Measurements from ENCODE around the gene ZNF274. TPM values are rescaled to one million over a fixed set of nuclear protein-coding genes. Genes with fewer than 3 reads are reported as not detected.

Gene ZNF274
- total and polyA plus RNA-seq, 2 donors (not counting 1 experiment from before 2014, with no cell fraction given), result 53.3 to 83.7 TPM

DNA sequence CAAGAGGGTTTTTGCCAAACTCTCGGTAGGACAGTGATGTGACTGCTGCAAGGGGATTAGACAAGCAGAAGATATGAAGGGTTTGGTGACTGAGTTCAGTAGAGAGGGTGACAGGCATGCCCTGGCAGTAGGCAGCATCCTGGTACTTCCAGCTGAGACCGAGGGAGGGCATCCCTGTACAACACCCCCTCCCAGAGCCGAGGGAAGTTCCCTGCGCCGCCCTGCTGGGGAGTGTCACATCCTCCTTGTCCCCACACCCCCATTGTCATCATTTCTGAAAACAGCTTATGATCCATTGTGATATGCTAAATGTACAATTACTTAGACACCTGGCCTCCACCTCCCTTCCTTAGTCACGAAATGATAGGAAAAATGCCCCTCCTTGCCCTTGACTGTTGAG is 60.5 kb downstream of the ZNF274 start:
- Histone ChIP-seq H3K9me3 (ENCODE audit: control extremely low read depth in 1 of 3, control insufficient read depth in 2 of 3, insufficient read depth in 1 of 3, low read length in 2 of 3) (peaks cover 0 to 98% (median 35%) of the 10 kb centered on the region in 3 donors), H3K27ac (ENCODE audit: low read length in 2 of 2) (no peak overlapping the region), H3K36me3 (replicated peaks in 1 of 2; ENCODE audit: control extremely low read depth in 1 of 2, control insufficient read depth in 1 of 2, extremely low read depth in 1 of 2, insufficient read depth in 2 of 2, low read length in 1 of 2) (peaks cover 3 to 56% of the 10 kb centered on the region in 2 experiments), H3K4me3 (ENCODE audit: control extremely low read depth in 1 of 5, extremely low read depth in 1 of 5, insufficient read depth in 1 of 5, low read depth in 2 of 5, low read length in 4 of 5) (no peak overlapping the region), H3K27me3 (replicated peaks in 1 of 4; ENCODE audit: control extremely low read depth in 1 of 4, control insufficient read depth in 3 of 4, insufficient read depth in 4 of 4, low read length in 3 of 4) (no peaks in the 10 kb centered on the region), H4K20me1 (ENCODE audit: control insufficient read depth, insufficient read depth, low read length, poor library complexity, severe bottlenecking) (no peaks in the 10 kb centered on the region), H3K4me2 (replicated peaks; ENCODE audit: low read depth, low read length, poor library complexity, severe bottlenecking) (no peak overlapping the region), H3K9ac (ENCODE audit: low read length) (no peak overlapping the region), H3K4me1 (ENCODE audit: control insufficient read depth in 2 of 2, insufficient read depth in 2 of 2, low read length in 2 of 2) (no peaks in the 10 kb centered on the region), H3K79me2 (ENCODE audit: control insufficient read depth, insufficient read depth, low read length) (peaks cover 16% of the 10 kb centered on the region), H2AFZ (ENCODE audit: insufficient read depth, low read depth, low read length, poor library complexity, severe bottlenecking) (no peak overlapping the region)
- no peak overlapping the region for H3K27ac Mint-ChIP-seq
- intact Hi-C loops (cut with micrococcal nuclease), result no loop called here
- ChIA-PET CTCF (no interaction called here), POLR2A (no interaction called here)
- H3K9me3 Mint-ChIP-seq (ENCODE audit: insufficient read depth), result no peaks in the 10 kb centered on the region
- ATAC-seq (ENCODE audit: low read depth), result no peak
- TF ChIP-seq, protein P1, sequence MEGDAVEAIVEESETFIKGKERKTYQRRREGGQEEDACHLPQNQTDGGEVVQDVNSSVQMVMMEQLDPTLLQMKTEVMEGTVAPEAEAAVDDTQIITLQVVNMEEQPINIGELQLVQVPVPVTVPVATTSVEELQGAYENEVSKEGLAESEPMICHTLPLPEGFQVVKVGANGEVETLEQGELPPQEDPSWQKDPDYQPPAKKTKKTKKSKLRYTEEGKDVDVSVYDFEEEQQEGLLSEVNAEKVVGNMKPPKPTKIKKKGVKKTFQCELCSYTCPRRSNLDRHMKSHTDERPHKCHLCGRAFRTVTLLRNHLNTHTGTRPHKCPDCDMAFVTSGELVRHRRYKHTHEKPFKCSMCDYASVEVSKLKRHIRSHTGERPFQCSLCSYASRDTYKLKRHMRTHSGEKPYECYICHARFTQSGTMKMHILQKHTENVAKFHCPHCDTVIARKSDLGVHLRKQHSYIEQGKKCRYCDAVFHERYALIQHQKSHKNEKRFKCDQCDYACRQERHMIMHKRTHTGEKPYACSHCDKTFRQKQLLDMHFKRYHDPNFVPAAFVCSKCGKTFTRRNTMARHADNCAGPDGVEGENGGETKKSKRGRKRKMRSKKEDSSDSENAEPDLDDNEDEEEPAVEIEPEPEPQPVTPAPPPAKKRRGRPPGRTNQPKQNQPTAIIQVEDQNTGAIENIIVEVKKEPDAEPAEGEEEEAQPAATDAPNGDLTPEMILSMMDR (IDR thresholded peaks at IDR 0.05), result no peak
- no peak for TF ChIP-seq EZH2 (IDR thresholded peaks at IDR 0.05; ENCODE audit: borderline replicate concordance, insufficient read depth, low read depth, low read length, poor library complexity, severe bottlenecking)
- DNase-seq, result no peak
- no peaks in the 10 kb centered on the region for H3K4me1 Mint-ChIP-seq
- H3K4me3 Mint-ChIP-seq, result no peak overlapping the region
- 97% methylated on average over 3 of the region's 6 CpGs for WGBS (ENCODE audit: insufficient coverage)
- no peaks in the 10 kb centered on the region for H3K27me3 Mint-ChIP-seq

DNA sequence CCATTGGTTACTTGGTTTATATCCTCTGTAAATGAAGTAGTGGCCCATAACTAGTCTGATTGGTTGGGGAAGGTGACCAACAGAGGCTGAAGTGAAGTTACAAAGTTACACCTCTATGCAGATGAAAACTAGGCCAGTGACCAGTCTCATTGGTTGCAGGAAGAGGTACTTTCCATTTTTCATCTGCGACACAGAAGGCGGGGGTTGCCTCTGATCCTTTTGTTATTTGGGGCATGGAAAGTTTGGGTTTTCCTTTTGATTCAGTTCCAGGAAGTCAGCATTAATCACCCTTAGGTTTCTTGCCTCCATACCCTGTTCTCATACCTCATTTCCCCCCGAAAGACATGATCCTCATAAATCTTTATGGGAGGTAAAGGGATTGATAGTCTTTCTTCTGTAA is 66.0 kb downstream of the ZNF274 start:
- no peak for TF ChIP-seq EZH2 (IDR thresholded peaks at IDR 0.05; ENCODE audit: borderline replicate concordance, insufficient read depth, low read depth, low read length, poor library complexity, severe bottlenecking)
- TF ChIP-seq, protein P1 (IDR thresholded peaks at IDR 0.05), result no peak
- WGBS (ENCODE audit: insufficient coverage), result no CpG with 5 or more reads among the region's 3 CpGs
- H3K4me1 Mint-ChIP-seq, result no peaks in the 10 kb centered on the region

More for the DNA sequence above, 66.0 kb downstream of the ZNF274 start:
- H2AFZ ChIP-seq (ENCODE audit: insufficient read depth, low read depth, low read length, poor library complexity, severe bottlenecking), result no peak overlapping the region
- H3K4me3 ChIP-seq (ENCODE audit: control extremely low read depth in 1 of 5, extremely low read depth in 1 of 5, insufficient read depth in 1 of 5, low read depth in 2 of 5, low read length in 4 of 5), result no peak overlapping the region
- no peak overlapping the region for H3K27ac ChIP-seq (ENCODE audit: low read length in 2 of 2)
- no peaks in the 10 kb centered on the region for H4K20me1 ChIP-seq (ENCODE audit: control insufficient read depth, insufficient read depth, low read length, poor library complexity, severe bottlenecking)
- intact Hi-C loops (cut with micrococcal nuclease), result no loop called here
- CTCF ChIA-PET, result no interaction called here
- POLR2A ChIA-PET, result no interaction called here
- peaks cover 18 to 75% (median 67%) of the 10 kb centered on the region in 3 donors for H3K9me3 ChIP-seq (ENCODE audit: control extremely low read depth in 1 of 3, control insufficient read depth in 2 of 3, insufficient read depth in 1 of 3, low read length in 2 of 3)
- no peak overlapping the region for H3K9ac ChIP-seq (ENCODE audit: low read length)
- Mint-ChIP-seq H3K4me3 (no peak overlapping the region), H3K27ac (no peak overlapping the region), H3K27me3 (no peaks in the 10 kb centered on the region), H3K9me3 (ENCODE audit: insufficient read depth) (peaks cover 14% of the 10 kb centered on the region)
- ATAC-seq (ENCODE audit: low read depth) (no peak), DNase-seq (no peak)
- H3K27me3 ChIP-seq (replicated peaks in 1 of 4; ENCODE audit: control extremely low read depth in 1 of 4, control insufficient read depth in 3 of 4, insufficient read depth in 4 of 4, low read length in 3 of 4), result no peaks in the 10 kb centered on the region
- peaks cover 3% of the 10 kb centered on the region for H3K79me2 ChIP-seq (ENCODE audit: control insufficient read depth, insufficient read depth, low read length)
- H3K36me3 ChIP-seq (replicated peaks in 1 of 2; ENCODE audit: control extremely low read depth in 1 of 2, control insufficient read depth in 1 of 2, extremely low read depth in 1 of 2, insufficient read depth in 2 of 2, low read length in 1 of 2), result peaks cover 30 to 74% of the 10 kb centered on the region in 2 experiments
- no peaks in the 10 kb centered on the region for H3K4me1 ChIP-seq (ENCODE audit: control insufficient read depth in 2 of 2, insufficient read depth in 2 of 2, low read length in 2 of 2)
- H3K4me2 ChIP-seq (replicated peaks; ENCODE audit: low read depth, low read length, poor library complexity, severe bottlenecking), result no peak overlapping the region

Data from B cell (primary cell).